GM21528 (cell line): ENCODE data around the gene NUDT17.

Experiments
- ATAC-seq: cut with Tn5 transposase; IDR thresholded peaks from one replicate; pipeline ENCODE4 v1.9.1; 2021; ENCODE audit warnings: mild to moderate bottlenecking, moderate library complexity; ENCODE audit not compliant: unreplicated experiment, low FRiP score

NUDT17 gene

GRCh38 chr1:145846201-145846612, 777 bp downstream of the NUDT17 start:
- no peak for ATAC-seq

- no peak for ATAC-seq
These were observed 2.4 kb downstream of the NUDT17 start for GRCh38 chr1:145847827-145848226.

GRCh38 chr1:145849356-145850160, 4.1 kb downstream of the NUDT17 start:
- ATAC-seq, result no peak

GRCh38 chr1:145855426-145855948, 10.1 kb downstream of the NUDT17 start:
- ATAC-seq, result no peak

- no peak for ATAC-seq
These were observed 11.7 kb downstream of the NUDT17 start for GRCh38 chr1:145857170-145857569.

- no peak for ATAC-seq
These were observed 12.9 kb downstream of the NUDT17 start for GRCh38 chr1:145858238-145858900.

- ATAC-seq, result peak; percentile 84
These were observed 13.6 kb downstream of the NUDT17 start, which contains the start of gene PIAS3 for GRCh38 chr1:145858901-145859490. TSS of gene PIAS3 (minus strand) at chr1:145859081. CDS start at chr1:145858990, 91 bp downstream.

GRCh38 chr1:145859491-145860023, 14.1 kb downstream of the NUDT17 start:
- peak; percentile 63 for ATAC-seq

GRCh38 chr1:145863282-145864018, 18.0 kb downstream of the NUDT17 start:
- no peak for ATAC-seq

- ATAC-seq, result no peak
These were observed 22.8 kb downstream of the NUDT17 start for GRCh38 chr1:145868232-145868631.

GRCh38 chr1:145871994-145872924, 26.8 kb downstream of the NUDT17 start:
- no peak for ATAC-seq

GRCh38 chr1:145874646-145875045, 29.2 kb downstream of the NUDT17 start:
- ATAC-seq, result no peak

- no peak for ATAC-seq
These were observed 32.6 kb downstream of the NUDT17 start for GRCh38 chr1:145877923-145878486.

GRCh38 chr1:145878724-145879123, 33.3 kb downstream of the NUDT17 start:
- ATAC-seq, result no peak

GRCh38 chr1:145879775-145880174, 34.3 kb downstream of the NUDT17 start:
- no peak for ATAC-seq

- ATAC-seq, result no peak
These were observed 39.2 kb downstream of the NUDT17 start for GRCh38 chr1:145884675-145885074.

GRCh38 chr1:145885738-145886287, 40.4 kb downstream of the NUDT17 start, which contains the start of gene ANKRD35:
TSS of gene ANKRD35 (minus strand) at chr1:145885866. CDS start at chr1:145885758, 108 bp downstream.
- peak; percentile 98 for ATAC-seq

GRCh38 chr1:145886390-145886789, 41.0 kb downstream of the NUDT17 start:
- ATAC-seq, result no peak
